H1 (cell line): ENCODE data around the gene MYLIP. TPM values are rescaled to one million over a fixed set of nuclear protein-coding genes. Genes with fewer than 3 reads are reported as not detected.

Experiments
- CTCF ChIA-PET: fragments of 300-600 bp; sonication (Branson Sonifier 250); formaldehyde crosslinking; loops from one replicate; lab custom pipeline; 2021; ENCODE audit not compliant: partially characterized antibody; lab: Charles Lee
- POLR2A ChIA-PET: fragments of 300-600 bp; sonication (Branson Sonifier 250); formaldehyde crosslinking; loops from one replicate; lab custom pipeline; 2021; ENCODE audit warnings: inconsistent platforms; ENCODE audit not compliant: partially characterized antibody; lab: Charles Lee
- DNase-seq, 2 experiments: peaks; one replicate each; pipeline versions ENCODE4 v3.0.0 to v3.0.0-alpha.2; 2010 to 2022; ENCODE audit warnings: low spot score in 2 of 2, low read depth in 1 of 2, mixed read lengths in 1 of 2
- FAIRE-seq: peaks from 2 replicates; lab custom pipeline; 2011; peaks lifted over from hg19 to GRCh38; lab: Jason Lieb, UNC
- H2AFZ ChIP-seq: 2 replicates; pipeline ENCODE4 v1.8.1; 2012; ENCODE audit warnings: low read length, inconsistent platforms
- H2AK5ac ChIP-seq: 2 replicates; pipeline ENCODE4 v1.6.1; 2013; ENCODE audit warnings: low read depth, low read length
- H2BK120ac ChIP-seq: replicated peaks from 2 replicates; pipeline ENCODE3; 2013; ENCODE audit warnings: low read depth, low read length, inconsistent platforms
- H2BK12ac ChIP-seq: 2 replicates; pipeline ENCODE4 v1.6.1; 2013; ENCODE audit warnings: low read depth, low read length
- H2BK15ac ChIP-seq: 2 replicates; pipeline ENCODE4 v1.6.1; 2013; ENCODE audit warnings: low read length
- H2BK20ac ChIP-seq: 2 replicates; pipeline ENCODE4 v1.6.1; 2013; ENCODE audit warnings: low read length
- H2BK5ac ChIP-seq: 2 replicates; pipeline ENCODE4 v1.6.1; 2013; ENCODE audit warnings: low read depth, low read length
- H3K14ac ChIP-seq: 2 replicates; pipeline ENCODE4 v1.6.1; 2013; ENCODE audit warnings: inconsistent platforms; ENCODE audit not compliant: insufficient read length
- H3K18ac ChIP-seq: 2 replicates; pipeline ENCODE4 v1.6.1; 2013; ENCODE audit warnings: low read length; ENCODE audit errors: extremely low read depth
- H3K23ac ChIP-seq: 2 replicates; pipeline ENCODE4 v1.6.1; 2013; ENCODE audit warnings: inconsistent platforms; ENCODE audit not compliant: insufficient read length
- H3K23me2 ChIP-seq: 2 replicates; pipeline ENCODE4 v1.6.1; 2013; ENCODE audit warnings: low read depth, low read length
- H3K27ac ChIP-seq: 2 replicates; pipeline ENCODE4 v1.6.1; 2011; ENCODE audit warnings: low read depth, low read length, inconsistent platforms
- H3K27me3 ChIP-seq, 4 experiments: replicated peaks in 1 of 4; 1 replicate in 1 of 4; 2 replicates in 3 of 4; pipeline versions ENCODE4 v1.6.1 to v1.8.1; 2011 to 2013; ENCODE audit warnings: low read length in 3 of 4, mild to moderate bottlenecking in 3 of 4, inconsistent platforms in 2 of 4, mixed read lengths in 2 of 4, moderate library complexity in 1 of 4; ENCODE audit not compliant: control insufficient read depth in 3 of 4, insufficient read depth in 3 of 4; ENCODE audit errors: extremely low read depth in 1 of 4
- H3K36me3 ChIP-seq, 4 experiments: 2 replicates each; pipeline versions ENCODE4 v1.6.1 to v1.8.1; 2011 to 2013; ENCODE audit warnings: mild to moderate bottlenecking in 4 of 4, low read length in 3 of 4, moderate library complexity in 2 of 4, control low read depth in 1 of 4, inconsistent platforms in 1 of 4; ENCODE audit not compliant: insufficient read depth in 4 of 4, control insufficient read depth in 2 of 4
- H3K4ac ChIP-seq: replicated peaks from 2 replicates; pipeline ENCODE3; 2013; ENCODE audit warnings: low read length, low read depth, mixed read lengths, inconsistent platforms; ENCODE audit not compliant: insufficient read length
- H3K4me1 ChIP-seq, 4 experiments: replicated peaks in 1 of 4; 1 replicate in 1 of 4; 2 replicates in 3 of 4; pipeline versions ENCODE4 v1.6.1 to v1.8.1; 2011 to 2013; ENCODE audit warnings: low read length in 3 of 4, inconsistent platforms in 2 of 4, mixed read lengths in 1 of 4; ENCODE audit not compliant: insufficient read depth in 4 of 4, control insufficient read depth in 3 of 4
- H3K4me2 ChIP-seq, 2 experiments: 2 replicates each; pipeline versions ENCODE4 v1.6.1 to v1.8.1; 2011 to 2013; ENCODE audit warnings: low read depth in 2 of 2, low read length in 2 of 2, control low read depth in 1 of 2, inconsistent platforms in 1 of 2, mild to moderate bottlenecking in 1 of 2; ENCODE audit not compliant: insufficient read depth in 1 of 2
- H3K4me3 ChIP-seq, 4 experiments: fragments of 200-600, 300-600 bp in 1 of 4; sonication (generic), shearing (Covaris generic), sonication (Bioruptor Twin) in 1 of 4; 2 replicates each; pipeline versions ENCODE4 v1.5.1 to v1.8.1; 2011 to 2016; ENCODE audit warnings: low read length in 4 of 4, low read depth in 3 of 4, control low read depth in 2 of 4, inconsistent platforms in 2 of 4, mild to moderate bottlenecking in 2 of 4, mixed read lengths in 1 of 4, moderate library complexity in 1 of 4; ENCODE audit not compliant: insufficient read depth in 2 of 4; ENCODE audit errors: extremely low read depth in 1 of 4
- H3K56ac ChIP-seq: replicated peaks from 2 replicates; pipeline ENCODE3; 2013; ENCODE audit warnings: low read depth, mild to moderate bottlenecking, mixed read lengths, low read length, inconsistent platforms; ENCODE audit not compliant: insufficient read length
- H3K79me1 ChIP-seq: 2 replicates; pipeline ENCODE4 v1.6.1; 2013; ENCODE audit warnings: low read depth, low read length, control low read depth
- H3K79me2 ChIP-seq, 2 experiments: 2 replicates each; pipeline versions ENCODE4 v1.6.1 to v1.8.1; 2012 to 2013; ENCODE audit warnings: low read length in 2 of 2, mild to moderate bottlenecking in 2 of 2, inconsistent platforms in 1 of 2; ENCODE audit not compliant: insufficient read depth in 2 of 2, control insufficient read depth in 1 of 2
- H3K9ac ChIP-seq, 4 experiments: replicated peaks in 1 of 4; 1 replicate in 1 of 4; 2 replicates in 3 of 4; pipeline versions ENCODE4 v1.6.1 to v1.8.1; 2011 to 2013; ENCODE audit warnings: low read depth in 3 of 4, low read length in 3 of 4, control low read depth in 2 of 4, mild to moderate bottlenecking in 2 of 4, moderate library complexity in 2 of 4, inconsistent platforms in 1 of 4; ENCODE audit errors: extremely low read depth in 1 of 4
- H3K9me3 ChIP-seq, 2 experiments: 2 replicates each; pipeline versions ENCODE4 v1.6.1 to v1.8.1; 2012 to 2013; ENCODE audit warnings: mild to moderate bottlenecking in 2 of 2, moderate library complexity in 2 of 2, control low read depth in 1 of 2, inconsistent platforms in 1 of 2, low read depth in 1 of 2, low read length in 1 of 2, mixed read lengths in 1 of 2; ENCODE audit not compliant: insufficient read depth in 2 of 2
- H4K20me1 ChIP-seq, 2 experiments: replicated peaks in 1 of 2; 2 replicates each; pipeline versions ENCODE3 to v1.8.1; 2011 to 2013; ENCODE audit warnings: inconsistent platforms in 2 of 2, low read length in 2 of 2, mild to moderate bottlenecking in 1 of 2; ENCODE audit not compliant: insufficient read depth in 2 of 2, control insufficient read depth in 1 of 2
- H4K5ac ChIP-seq: 2 replicates; pipeline ENCODE4 v1.6.1; 2013; ENCODE audit warnings: low read length, low read depth, mixed read lengths, inconsistent platforms; ENCODE audit not compliant: insufficient read length
- H4K8ac ChIP-seq: 2 replicates; pipeline ENCODE4 v1.8.0; 2013; ENCODE audit warnings: mild to moderate bottlenecking, moderate library complexity, low read length, inconsistent platforms; ENCODE audit not compliant: insufficient read depth; ENCODE audit errors: extremely low read depth
- H4K91ac ChIP-seq: replicated peaks from 2 replicates; pipeline ENCODE3; 2013; ENCODE audit warnings: low read length, mixed read lengths, inconsistent platforms; ENCODE audit not compliant: insufficient read length
- PHF8 ChIP-seq: fragments of 200-600 bp; sonication (generic); conservative IDR thresholded peaks from 2 replicates; pipeline ENCODE4 v1.7.1; 2012; ENCODE audit warnings: low read depth, mild to moderate bottlenecking, inconsistent platforms, low read length, moderate library complexity
- POLR2A ChIP-seq, 2 experiments: IDR thresholded peaks; 1 replicate in 1 of 2; 2 replicates in 1 of 2; pipeline ENCODE4 v1.6.1; 2011; ENCODE audit warnings: low read depth in 2 of 2, low read length in 2 of 2, mild to moderate bottlenecking in 2 of 2; ENCODE audit errors: control extremely low read depth in 1 of 2
- POLR2AphosphoS5 ChIP-seq: IDR thresholded peaks from 2 replicates; pipeline ENCODE4 v1.6.1; 2011; ENCODE audit warnings: low read depth, low read length
- SP4 ChIP-seq: IDR thresholded peaks from 2 replicates; pipeline ENCODE4 v1.6.1; 2012; ENCODE audit warnings: low read length, inconsistent platforms
- TAF7 ChIP-seq: optimal IDR thresholded peaks from 2 replicates; pipeline ENCODE3; 2011; ENCODE audit warnings: low read depth, mild to moderate bottlenecking, inconsistent platforms, low read length, moderate library complexity, borderline replicate concordance
- TBP ChIP-seq: IDR thresholded peaks from 2 replicates; pipeline ENCODE4 v1.6.1; 2011; ENCODE audit warnings: low read depth, low read length, improper control_type of control experiment
- WGBS, 2 experiments: shearing (Covaris generic) in 1 of 2; methylation state at CpG; one replicate each; pipeline versions ENCODE4 v1.1.6 to v1.1.7; 2013 to 2015; ENCODE audit warnings: low lambda C conversion rate in 2 of 2, mixed read lengths in 2 of 2, inconsistent platforms in 1 of 2, low coverage in 1 of 2, missing lambda C conversion rate in 1 of 2; ENCODE audit not compliant: insufficient replicate concordance in 2 of 2, insufficient coverage in 1 of 2, insufficient read length in 1 of 2; ENCODE audit errors: extremely low coverage in 1 of 2, missing lambda C conversion rate in 1 of 2; 5-methylcytosine and 5-hydroxymethylcytosine counted together
- polyA plus RNA-seq, 7 experiments: library from polyadenylated mRNA; depleted of rRNA in 3 of 7; stranded (reverse) in 5 of 7; unstranded in 2 of 7; fragments of >200 nt in 5 of 7; fragments of 200-250 nt in 2 of 7; gene quantifications; 1 replicate in 5 of 7; 2 replicates in 1 of 7; 4 replicates in 1 of 7; pipeline versions ENCODE4 v1.2.1 to v1.2.3, GENCODE V29; 2011 to 2013; ENCODE audit warnings: missing spikeins in 2 of 7, mixed read lengths in 2 of 7
- total RNA-seq: library from RNA; stranded (reverse); fragmentation: NEBNext Ultra II Directional; extraction: Animal tissue kit (Norgen Biotek cat#: 25700); gene quantifications from 2 replicates; pipeline ENCODE4 v1.2.1, GENCODE V29; 2021

The MYLIP gene
- total and polyA plus RNA-seq, 2 of the 8 experiments (the other 6 are each of a cell fraction or from before 2014, with no cell fraction given): 21.1 to 26.9 TPM

DNA sequence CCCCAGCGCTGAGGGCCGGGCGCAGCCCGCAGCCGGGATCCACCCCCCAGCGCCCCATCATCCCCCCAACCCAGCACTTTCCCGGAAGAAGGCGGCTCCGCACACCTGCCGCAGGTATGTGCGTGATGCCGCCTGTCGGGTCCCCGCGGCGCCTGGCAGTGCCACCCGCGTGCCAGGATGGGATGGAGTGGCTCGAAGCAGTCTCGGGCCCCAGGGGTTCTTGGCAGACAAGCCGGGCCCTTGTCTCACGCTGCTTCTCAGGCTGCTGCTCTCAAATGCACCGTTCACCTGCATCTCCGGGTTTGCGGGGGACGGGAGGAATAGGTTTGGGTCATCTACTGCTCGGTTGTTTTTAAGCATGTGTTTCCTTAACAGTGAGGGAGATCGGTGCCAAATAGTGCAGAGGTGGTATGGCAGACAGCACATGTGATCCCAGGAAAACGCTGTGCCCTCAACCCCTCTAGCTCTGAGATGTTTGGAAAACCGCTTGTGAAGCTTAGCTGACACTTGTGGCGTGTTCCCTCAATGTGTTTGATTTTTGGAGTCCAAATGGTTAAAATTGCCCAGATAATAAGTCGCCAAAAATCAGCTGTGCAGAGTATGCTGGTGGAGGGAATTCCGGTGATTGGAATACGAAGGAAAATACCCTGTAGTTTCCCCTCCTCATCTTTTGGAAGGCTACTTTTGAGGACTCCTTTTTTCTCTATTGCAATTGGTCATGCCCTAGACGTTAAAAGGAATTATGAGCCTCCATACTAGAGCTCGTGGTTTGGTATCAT is 926 bp downstream of the MYLIP start:
- peaks cover 0 to 26% (median 3%) of the 10 kb centered on the region in 4 experiments; a peak in 3 of 8 replicates for H3K36me3 ChIP-seq
- H3K4me3 ChIP-seq: peak overlapping the region; percentile 72 to 95 (median 89)
- H4K20me1 ChIP-seq: peaks cover 20 to 27% of the 10 kb centered on the region in 2 experiments
- H3K27ac ChIP-seq: peak overlapping the region; percentile 44; the same call in 1 of the 2 replicates
- no peak overlapping the region for H3K23ac ChIP-seq
- no peak overlapping the region for H2BK120ac ChIP-seq
- H3K79me2 ChIP-seq: peaks cover 20 to 59% of the 10 kb centered on the region in 2 experiments
- peak overlapping the region; percentile 40; the same call in 1 of the 2 replicates for H2BK12ac ChIP-seq
- H2AFZ ChIP-seq: no peak overlapping the region
- H2BK15ac ChIP-seq: no peak overlapping the region
- no peak overlapping the region; the same call in 1 of the 2 replicates for H2BK5ac ChIP-seq
- DNase-seq (peak in 1 of 2 experiments; percentile 56), FAIRE-seq (no peak)
- peak overlapping the region; percentile 65; the same call in 1 of the 2 replicates for H2AK5ac ChIP-seq
- POLR2A ChIA-PET: interaction anchor here (1.1 to 6.7 kb wide), 23 partner anchors 9 to 444 kb away, joined by 3 to 70 read pairs (median 4); no protein-coding TSS in a partner anchor
- H3K4ac ChIP-seq: no peak overlapping the region
- WGBS, 2 experiments: 2% methylated on average over 30 of the region's 36 CpGs; no CpG with 5 or more reads in 1 of the 2 experiments
- no peaks in the 10 kb centered on the region; a peak in 1 of 7 replicates for H3K27me3 ChIP-seq
- no peak overlapping the region for H4K8ac ChIP-seq
- H3K56ac ChIP-seq: no peak overlapping the region
- TF ChIP-seq PHF8 (no peak), SP4 (no peak), POLR2A (IDR thresholded peaks at IDR 0.05; ENCODE audit: control extremely low read depth in 1 of 2, low read depth in 2 of 2, low read length in 2 of 2) (peak in 1 of 2 experiments; percentile 32; a peak in 1 of 3 replicates), TBP (no peak), POLR2AphosphoS5 (no peak), TAF7 (peak; percentile 29)
- TF ChIP-seq, all 59 proteins: peak for 2
- no peak overlapping the region for H4K91ac ChIP-seq
- H3K4me2 ChIP-seq: peak overlapping the region; percentile 85 to 86
- peak overlapping the region; percentile 49 to 88 (median 71) for H3K9ac ChIP-seq
- H3K23me2 ChIP-seq: peaks cover 4% of the 10 kb centered on the region; the same call in 1 of the 2 replicates
- H2BK20ac ChIP-seq: no peak overlapping the region
- no peak overlapping the region for H3K18ac ChIP-seq
- H3K79me1 ChIP-seq: no peaks in the 10 kb centered on the region
- CTCF ChIA-PET: interaction anchor here (0.9 to 1.4 kb wide), 6 partner anchors 15 to 307 kb away, joined by 3 to 4 read pairs (median 4); no protein-coding TSS in a partner anchor
- no peak overlapping the region for H3K14ac ChIP-seq
- peaks cover 0 to 5% (median 1%) of the 10 kb centered on the region in 4 experiments; a peak in 2 of 7 replicates for H3K4me1 ChIP-seq
- H3K9me3 ChIP-seq: no peaks in the 10 kb centered on the region
- no peak overlapping the region for H4K5ac ChIP-seq
